ENCODE data around the gene KRT80.
"Not testable (repeated sequence)": the region's sequence is repeated elsewhere in the genome, so short reads cannot be mapped to it uniquely, and the experiment has no call there.

KRT80 gene

GRCh38 chr12:52191841-52192791, at the start of gene KRT80:
TSS of gene KRT80 (minus strand) at chr12:52192014. CDS start at chr12:52191902, 112 bp downstream.
- DNase-seq (ENCODE audit: low spot score), result peak; percentile 75

- no peak for DNase-seq (ENCODE audit: low spot score)
These were observed 49.5 kb upstream of the KRT80 start for GRCh38 chr12:52241205-52241842.

GRCh38 chr12:52240247-52240646, 48.4 kb upstream of the KRT80 start:
- DNase-seq (ENCODE audit: low spot score), result not testable (repeated sequence)

GRCh38 chr12:52239767-52240166, 48.0 kb upstream of the KRT80 start:
- peak; percentile 5 for DNase-seq (ENCODE audit: low spot score)

- DNase-seq (ENCODE audit: low spot score), result peak; percentile 6
These were observed 47.3 kb upstream of the KRT80 start for GRCh38 chr12:52238916-52239646.

GRCh38 chr12:52238207-52238840, 46.5 kb upstream of the KRT80 start:
- no peak for DNase-seq (ENCODE audit: low spot score)

GRCh38 chr12:52236386-52237050, 44.7 kb upstream of the KRT80 start:
- DNase-seq (ENCODE audit: low spot score), result no peak

- DNase-seq (ENCODE audit: low spot score), result peak; percentile 28
These were observed 44.1 kb upstream of the KRT80 start for GRCh38 chr12:52235822-52236361.

GRCh38 chr12:52235001-52235764, 43.4 kb upstream of the KRT80 start:
- DNase-seq (ENCODE audit: low spot score), result peak; percentile 10

- peak; percentile 52 for DNase-seq (ENCODE audit: low spot score)
These were observed 42.5 kb upstream of the KRT80 start for GRCh38 chr12:52234223-52234810.

- peak; percentile 71 for DNase-seq (ENCODE audit: low spot score)
These were observed 41.8 kb upstream of the KRT80 start for GRCh38 chr12:52233462-52234207.

- peak; percentile 59 for DNase-seq (ENCODE audit: low spot score)
These were observed 41.1 kb upstream of the KRT80 start, which contains the start of gene KRT7 for GRCh38 chr12:52232674-52233461. TSS of gene KRT7 (plus strand) at chr12:52233243. CDS start at chr12:52233297, 54 bp downstream.

- no peak for DNase-seq (ENCODE audit: low spot score)
These were observed 40.4 kb upstream of the KRT80 start for GRCh38 chr12:52232203-52232673.

- peak; percentile 7 for DNase-seq (ENCODE audit: low spot score)
These were observed 39.7 kb upstream of the KRT80 start for GRCh38 chr12:52231305-52232202.

- peak; percentile 38 for DNase-seq (ENCODE audit: low spot score)
These were observed 38.8 kb upstream of the KRT80 start for GRCh38 chr12:52230364-52231281.

- no peak for DNase-seq (ENCODE audit: low spot score)
These were observed 38.1 kb upstream of the KRT80 start for GRCh38 chr12:52229836-52230343.

Measured in iPS-NIHi11 (cell line).